Measurements from ENCODE around the gene KRTAP1-4.

GRCh38 chr17:41042953-41043352 is 13.0 kb upstream of the KRTAP1-4 start:
- TF ChIP-seq, protein P1, sequence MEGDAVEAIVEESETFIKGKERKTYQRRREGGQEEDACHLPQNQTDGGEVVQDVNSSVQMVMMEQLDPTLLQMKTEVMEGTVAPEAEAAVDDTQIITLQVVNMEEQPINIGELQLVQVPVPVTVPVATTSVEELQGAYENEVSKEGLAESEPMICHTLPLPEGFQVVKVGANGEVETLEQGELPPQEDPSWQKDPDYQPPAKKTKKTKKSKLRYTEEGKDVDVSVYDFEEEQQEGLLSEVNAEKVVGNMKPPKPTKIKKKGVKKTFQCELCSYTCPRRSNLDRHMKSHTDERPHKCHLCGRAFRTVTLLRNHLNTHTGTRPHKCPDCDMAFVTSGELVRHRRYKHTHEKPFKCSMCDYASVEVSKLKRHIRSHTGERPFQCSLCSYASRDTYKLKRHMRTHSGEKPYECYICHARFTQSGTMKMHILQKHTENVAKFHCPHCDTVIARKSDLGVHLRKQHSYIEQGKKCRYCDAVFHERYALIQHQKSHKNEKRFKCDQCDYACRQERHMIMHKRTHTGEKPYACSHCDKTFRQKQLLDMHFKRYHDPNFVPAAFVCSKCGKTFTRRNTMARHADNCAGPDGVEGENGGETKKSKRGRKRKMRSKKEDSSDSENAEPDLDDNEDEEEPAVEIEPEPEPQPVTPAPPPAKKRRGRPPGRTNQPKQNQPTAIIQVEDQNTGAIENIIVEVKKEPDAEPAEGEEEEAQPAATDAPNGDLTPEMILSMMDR (conservative IDR thresholded peaks at IDR 0.05; ENCODE audit: low read length): no peak
- TF ChIP-seq EZH2phosphoT487 (IDR thresholded peaks at IDR 0.05; ENCODE audit: borderline replicate concordance, low read depth, low read length): no peak

Measured in OCI-LY7 (cell line).